Activated T-cell treated with anti-CD3 and anti-CD28 coated beads, Interleukin-2, amount 50 U/mL, for 24 hours (primary cell): ENCODE measurements around the gene PSMB2.

Source experiments
- DNase-seq: peaks from one replicate; pipeline ENCODE4 v3.0.0-alpha.2; 2020
- H3K27ac Mint-ChIP-seq: 2 replicates; pipeline ENCODE4 v1.8.0; 2020; ENCODE audit warnings: mild to moderate bottlenecking, mixed read lengths
- H3K27me3 Mint-ChIP-seq: 2 replicates; pipeline ENCODE4 v1.8.0; 2020; ENCODE audit warnings: mixed read lengths
- H3K36me3 Mint-ChIP-seq: 2 replicates; pipeline ENCODE4 v1.8.0; 2020; ENCODE audit warnings: low read depth, mixed read lengths
- H3K4me1 Mint-ChIP-seq: 2 replicates; pipeline ENCODE4 v1.8.0; 2020; ENCODE audit warnings: low read depth, mixed read lengths
- H3K4me3 Mint-ChIP-seq: 2 replicates; pipeline ENCODE4 v1.8.0; 2020; ENCODE audit warnings: mild to moderate bottlenecking, moderate library complexity, mixed read lengths
- H3K9me3 Mint-ChIP-seq: 2 replicates; pipeline ENCODE4 v1.8.0; 2020; ENCODE audit warnings: mixed read lengths

PSMB2 gene

DNA sequence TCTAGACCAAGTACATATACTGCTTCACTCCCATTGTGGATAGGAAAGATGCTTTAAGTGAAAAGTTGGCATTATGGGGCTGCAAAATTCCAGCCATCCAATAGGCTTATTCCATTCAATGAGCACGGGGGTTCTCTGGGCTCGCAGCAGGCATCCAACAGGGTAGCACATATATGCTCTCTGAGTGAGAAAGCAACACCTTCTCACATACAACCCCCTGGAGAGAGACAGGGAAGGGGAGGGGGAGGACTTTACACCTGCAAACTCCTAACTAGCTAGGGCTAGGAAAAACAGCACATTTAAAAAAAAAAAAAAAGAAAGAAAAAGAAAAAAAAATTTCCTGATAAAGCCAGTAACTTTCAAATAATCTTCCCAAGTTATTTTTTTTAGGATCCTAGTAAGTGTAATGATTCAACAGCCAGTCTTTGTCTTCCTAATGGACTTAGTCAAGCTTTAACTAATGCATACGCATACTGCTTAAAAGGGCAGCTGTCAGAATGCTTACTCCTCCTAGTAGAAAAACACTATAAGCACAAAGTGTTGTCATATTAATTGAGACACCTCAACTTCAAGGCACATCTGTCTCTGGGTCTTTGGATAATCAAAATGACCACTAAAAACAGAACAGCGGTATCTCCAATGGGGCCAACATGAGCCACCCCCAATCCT is 18.7 kb downstream of the PSMB2 start:
- peaks cover 81% of the 10 kb centered on the region for H3K36me3 Mint-ChIP-seq
- H3K27ac Mint-ChIP-seq, result no peak overlapping the region
- no peak overlapping the region for H3K4me3 Mint-ChIP-seq
- H3K27me3 Mint-ChIP-seq, result no peaks in the 10 kb centered on the region
- no peak for DNase-seq
- no peaks in the 10 kb centered on the region for H3K9me3 Mint-ChIP-seq
- H3K4me1 Mint-ChIP-seq, result peaks cover 17% of the 10 kb centered on the region

- Mint-ChIP-seq H3K9me3 (no peaks in the 10 kb centered on the region), H3K36me3 (peaks cover 82% of the 10 kb centered on the region), H3K4me3 (no peak overlapping the region), H3K27me3 (no peaks in the 10 kb centered on the region), H3K27ac (no peak overlapping the region), H3K4me1 (peaks cover 24% of the 10 kb centered on the region)
- no peak for DNase-seq
Observed at GRCh38 chr1:35619237-35620121, 21.8 kb downstream of the PSMB2 start.

DNA sequence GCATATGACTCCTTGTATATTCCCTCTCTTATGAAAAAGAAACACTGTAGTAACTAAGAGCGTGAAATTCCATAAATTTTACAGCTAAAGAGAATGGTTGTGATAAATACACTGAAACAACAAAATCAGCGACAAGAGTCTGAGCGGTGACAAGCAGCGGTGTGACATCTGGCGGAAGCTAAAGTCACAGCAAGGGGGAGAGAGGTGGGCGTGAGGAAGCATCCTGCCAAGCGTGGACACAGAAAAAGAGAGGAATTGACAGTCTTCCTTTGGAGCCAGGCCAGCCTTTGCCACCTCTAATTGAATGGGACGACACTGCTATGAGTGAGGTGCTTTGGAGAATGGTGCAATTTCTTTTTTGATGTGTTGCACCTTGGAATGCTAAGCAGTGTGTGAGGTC is 25.9 kb downstream of the PSMB2 start:
- H3K9me3 Mint-ChIP-seq, result no peaks in the 10 kb centered on the region
- no peak for DNase-seq
- H3K4me3 Mint-ChIP-seq, result no peak overlapping the region
- H3K27me3 Mint-ChIP-seq, result no peaks in the 10 kb centered on the region
- peaks cover 84% of the 10 kb centered on the region for H3K36me3 Mint-ChIP-seq
- H3K4me1 Mint-ChIP-seq, result peaks cover 16% of the 10 kb centered on the region
- no peak overlapping the region for H3K27ac Mint-ChIP-seq

DNA sequence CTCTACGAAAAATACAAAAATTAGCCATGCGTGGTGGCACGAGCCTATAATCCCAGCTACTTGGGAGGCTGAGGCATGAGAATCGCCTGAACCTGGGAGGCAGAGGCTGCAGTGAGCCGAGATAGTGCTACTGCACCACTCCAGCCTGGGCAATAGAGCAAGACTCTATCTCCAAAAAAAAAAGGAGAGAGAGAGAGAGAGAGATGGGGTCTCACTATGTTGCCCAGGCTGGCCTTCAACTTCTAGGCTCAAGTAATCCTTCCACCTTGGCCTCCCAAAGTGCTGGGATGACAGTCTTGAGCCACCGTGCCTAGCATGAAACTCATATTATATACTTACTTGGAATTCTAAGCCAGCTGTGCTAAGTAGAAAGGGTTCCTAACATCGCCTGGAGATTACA is 29.7 kb downstream of the PSMB2 start:
- no peak overlapping the region for H3K27ac Mint-ChIP-seq
- no peak for DNase-seq
- H3K4me3 Mint-ChIP-seq, result no peak overlapping the region
- peaks cover 90% of the 10 kb centered on the region for H3K36me3 Mint-ChIP-seq
- peaks cover 23% of the 10 kb centered on the region for H3K4me1 Mint-ChIP-seq
- H3K9me3 Mint-ChIP-seq, result no peaks in the 10 kb centered on the region
- no peaks in the 10 kb centered on the region for H3K27me3 Mint-ChIP-seq

- no peak for DNase-seq
- Mint-ChIP-seq H3K27me3 (no peaks in the 10 kb centered on the region), H3K4me1 (peaks cover 13% of the 10 kb centered on the region), H3K36me3 (peaks cover 94% of the 10 kb centered on the region), H3K4me3 (no peak overlapping the region), H3K9me3 (no peaks in the 10 kb centered on the region), H3K27ac (no peak overlapping the region)
Observed at GRCh38 chr1:35605867-35606182, 35.5 kb downstream of the PSMB2 start.

DNA sequence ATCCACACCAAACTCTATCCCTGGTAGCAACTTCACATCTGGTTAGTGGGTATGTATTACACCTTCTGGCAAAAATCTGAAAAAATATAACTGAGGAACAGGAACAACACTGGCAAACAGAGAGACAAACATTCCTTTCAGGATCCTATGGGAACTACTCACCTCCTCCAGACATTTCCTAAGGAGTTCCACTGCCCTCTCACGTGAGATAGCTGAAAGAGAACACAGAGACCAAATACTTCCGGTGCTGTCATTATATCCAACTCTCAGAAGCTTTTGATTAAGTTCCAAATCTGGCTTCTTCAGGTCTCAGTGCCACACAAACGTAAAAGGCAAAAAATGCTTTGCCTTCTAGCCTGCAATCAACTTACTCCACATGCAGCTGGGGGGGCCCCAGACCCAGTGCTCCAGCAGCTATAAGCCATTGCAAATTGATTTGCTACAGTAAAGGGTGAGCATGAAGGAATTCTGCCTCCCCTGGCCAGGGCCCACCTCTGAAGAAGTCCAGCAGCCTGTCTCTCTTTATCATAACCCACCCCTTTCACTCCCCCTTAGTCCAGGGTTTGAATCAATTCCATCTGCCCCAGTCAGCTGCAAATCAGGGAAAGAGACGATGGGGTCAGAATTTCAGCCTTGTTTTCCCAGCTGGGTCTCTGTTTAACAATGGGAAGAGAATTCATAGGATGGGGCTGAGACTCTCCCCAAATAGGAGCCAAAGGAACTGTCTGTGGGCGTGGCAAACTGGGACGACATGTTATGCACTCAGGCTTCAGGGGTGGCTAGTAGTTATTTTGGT is 36.1 kb downstream of the PSMB2 start:
- Mint-ChIP-seq H3K4me3 (no peak overlapping the region), H3K36me3 (peaks cover 95% of the 10 kb centered on the region), H3K4me1 (peaks cover 13% of the 10 kb centered on the region), H3K27ac (peak overlapping the region; percentile 48), H3K9me3 (no peaks in the 10 kb centered on the region), H3K27me3 (no peaks in the 10 kb centered on the region)
- no peak for DNase-seq

DNA sequence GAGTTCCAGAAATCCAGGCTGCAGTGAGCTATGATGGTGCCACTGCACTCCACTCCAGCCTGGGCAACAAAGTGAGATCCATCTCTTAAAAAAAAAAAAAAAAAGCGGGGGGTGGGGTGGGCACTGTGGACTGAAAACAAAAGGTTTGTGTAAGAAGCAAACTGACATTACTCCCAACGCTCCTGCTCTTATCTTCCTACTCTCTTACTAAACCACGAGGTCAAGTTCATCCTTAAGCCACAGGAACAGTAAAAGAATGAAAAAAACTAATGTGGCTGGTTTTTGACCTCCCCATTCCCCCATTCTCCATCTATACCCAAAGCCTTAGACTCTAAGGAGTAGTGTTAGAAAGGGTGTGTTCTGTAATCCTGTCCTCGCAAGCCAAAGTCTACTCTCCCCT is 37.4 kb downstream of the PSMB2 start:
- no peak overlapping the region for H3K4me3 Mint-ChIP-seq
- peaks cover 94% of the 10 kb centered on the region for H3K36me3 Mint-ChIP-seq
- peaks cover 13% of the 10 kb centered on the region for H3K4me1 Mint-ChIP-seq
- H3K27me3 Mint-ChIP-seq, result no peaks in the 10 kb centered on the region
- DNase-seq, result no peak
- no peaks in the 10 kb centered on the region for H3K9me3 Mint-ChIP-seq
- no peak overlapping the region for H3K27ac Mint-ChIP-seq

DNA sequence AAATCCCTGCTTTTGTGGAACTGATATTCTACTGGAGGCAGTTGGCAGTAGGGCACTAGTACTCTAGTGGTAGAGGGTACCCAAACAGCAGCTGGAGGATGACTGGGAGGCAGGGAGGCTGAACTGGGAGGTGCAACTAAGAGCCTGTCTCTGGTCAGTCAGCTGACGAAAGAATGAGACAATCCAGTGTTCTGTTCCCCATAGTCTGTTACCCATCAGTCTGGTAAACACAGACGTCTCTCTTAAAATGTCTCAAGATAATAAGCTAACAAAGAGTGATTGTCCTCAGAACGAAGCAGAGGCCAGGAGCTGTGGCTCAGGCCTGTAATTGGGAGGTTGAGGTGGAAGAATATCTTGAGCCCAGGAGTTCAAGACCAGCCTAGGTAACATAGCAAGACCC is 37.9 kb downstream of the PSMB2 start:
- Mint-ChIP-seq H3K27ac (no peak overlapping the region), H3K4me3 (no peak overlapping the region), H3K27me3 (no peaks in the 10 kb centered on the region), H3K4me1 (peaks cover 13% of the 10 kb centered on the region), H3K9me3 (no peaks in the 10 kb centered on the region), H3K36me3 (peaks cover 94% of the 10 kb centered on the region)
- no peak for DNase-seq

DNA sequence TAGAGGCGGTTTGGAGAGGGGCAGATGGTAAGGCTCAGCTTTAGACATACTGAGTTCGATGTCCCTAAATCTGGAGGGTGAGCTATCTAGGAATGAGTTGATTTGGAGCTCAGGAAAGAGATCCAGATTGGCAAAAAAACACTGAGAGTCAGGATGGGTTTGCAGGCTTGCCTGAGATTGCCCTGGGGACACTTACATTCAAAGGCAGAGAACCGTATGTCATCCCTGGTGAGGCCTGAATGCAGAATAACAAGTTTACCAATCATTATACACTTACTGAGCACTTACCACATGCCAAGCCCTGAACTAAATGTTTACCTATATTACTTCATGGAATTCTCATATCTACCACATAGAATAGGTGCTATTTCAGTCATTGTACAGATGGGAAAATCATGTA is 40.7 kb downstream of the PSMB2 start:
- H3K27ac Mint-ChIP-seq, result no peak overlapping the region
- H3K9me3 Mint-ChIP-seq, result no peaks in the 10 kb centered on the region
- peaks cover 87% of the 10 kb centered on the region for H3K36me3 Mint-ChIP-seq
- no peaks in the 10 kb centered on the region for H3K27me3 Mint-ChIP-seq
- no peak overlapping the region for H3K4me3 Mint-ChIP-seq
- H3K4me1 Mint-ChIP-seq, result no peaks in the 10 kb centered on the region
- DNase-seq, result no peak

- Mint-ChIP-seq H3K4me1 (no peaks in the 10 kb centered on the region), H3K27ac (no peak overlapping the region), H3K36me3 (peaks cover 76% of the 10 kb centered on the region), H3K27me3 (no peaks in the 10 kb centered on the region), H3K9me3 (no peaks in the 10 kb centered on the region), H3K4me3 (no peak overlapping the region)
- no peak for DNase-seq
Observed at GRCh38 chr1:35599411-35599810, 41.9 kb downstream of the PSMB2 start.

DNA sequence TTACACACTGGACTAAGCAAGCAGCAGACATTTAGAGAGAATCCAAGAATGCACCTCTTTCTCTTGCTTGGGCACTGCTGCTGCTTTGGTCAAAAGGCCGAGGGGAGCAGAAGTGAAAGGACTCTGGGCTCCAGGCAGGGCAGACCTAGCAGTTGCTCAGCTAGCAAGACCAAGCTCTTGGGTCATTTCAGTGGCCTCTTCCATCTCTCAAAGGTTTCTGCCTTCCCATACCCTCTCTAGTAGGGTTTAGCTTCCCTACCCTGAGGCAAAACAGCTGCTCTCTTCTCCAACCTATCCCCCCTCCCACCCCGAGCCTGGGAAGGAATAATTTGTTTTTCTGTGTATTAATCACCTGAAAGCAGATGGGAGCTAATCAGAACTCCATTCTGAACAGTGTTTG is 42.4 kb downstream of the PSMB2 start:
- Mint-ChIP-seq H3K27me3 (no peaks in the 10 kb centered on the region), H3K4me3 (no peak overlapping the region), H3K27ac (no peak overlapping the region), H3K36me3 (peaks cover 70% of the 10 kb centered on the region), H3K4me1 (peaks cover 1% of the 10 kb centered on the region), H3K9me3 (no peaks in the 10 kb centered on the region)
- DNase-seq, result no peak

GRCh38 chr1:35597870-35598269 is 43.5 kb downstream of the PSMB2 start:
- Mint-ChIP-seq H3K36me3 (peaks cover 60% of the 10 kb centered on the region), H3K27ac (no peak overlapping the region), H3K9me3 (no peaks in the 10 kb centered on the region), H3K4me3 (no peak overlapping the region), H3K4me1 (peaks cover 9% of the 10 kb centered on the region), H3K27me3 (no peaks in the 10 kb centered on the region)
- no peak for DNase-seq

GRCh38 chr1:35595684-35596083 is 45.6 kb downstream of the PSMB2 start:
- no peak overlapping the region for H3K4me3 Mint-ChIP-seq
- DNase-seq, result no peak
- H3K36me3 Mint-ChIP-seq, result peaks cover 44% of the 10 kb centered on the region
- H3K9me3 Mint-ChIP-seq, result no peaks in the 10 kb centered on the region
- H3K4me1 Mint-ChIP-seq, result peaks cover 9% of the 10 kb centered on the region
- H3K27me3 Mint-ChIP-seq, result no peaks in the 10 kb centered on the region
- no peak overlapping the region for H3K27ac Mint-ChIP-seq

- DNase-seq, result no peak
- Mint-ChIP-seq H3K4me1 (peaks cover 9% of the 10 kb centered on the region), H3K4me3 (no peak overlapping the region), H3K36me3 (peaks cover 32% of the 10 kb centered on the region), H3K27me3 (no peaks in the 10 kb centered on the region), H3K27ac (no peak overlapping the region), H3K9me3 (no peaks in the 10 kb centered on the region)
Observed at GRCh38 chr1:35594005-35594760, 47.1 kb downstream of the PSMB2 start.
